Fibroblast of skin of right quadriceps (primary cell): ENCODE measurements around the gene C5.

Experiments
- DNase-seq: peaks from one replicate; pipeline ENCODE4 v3.0.0-alpha.2; 2013

The C5 gene

DNA sequence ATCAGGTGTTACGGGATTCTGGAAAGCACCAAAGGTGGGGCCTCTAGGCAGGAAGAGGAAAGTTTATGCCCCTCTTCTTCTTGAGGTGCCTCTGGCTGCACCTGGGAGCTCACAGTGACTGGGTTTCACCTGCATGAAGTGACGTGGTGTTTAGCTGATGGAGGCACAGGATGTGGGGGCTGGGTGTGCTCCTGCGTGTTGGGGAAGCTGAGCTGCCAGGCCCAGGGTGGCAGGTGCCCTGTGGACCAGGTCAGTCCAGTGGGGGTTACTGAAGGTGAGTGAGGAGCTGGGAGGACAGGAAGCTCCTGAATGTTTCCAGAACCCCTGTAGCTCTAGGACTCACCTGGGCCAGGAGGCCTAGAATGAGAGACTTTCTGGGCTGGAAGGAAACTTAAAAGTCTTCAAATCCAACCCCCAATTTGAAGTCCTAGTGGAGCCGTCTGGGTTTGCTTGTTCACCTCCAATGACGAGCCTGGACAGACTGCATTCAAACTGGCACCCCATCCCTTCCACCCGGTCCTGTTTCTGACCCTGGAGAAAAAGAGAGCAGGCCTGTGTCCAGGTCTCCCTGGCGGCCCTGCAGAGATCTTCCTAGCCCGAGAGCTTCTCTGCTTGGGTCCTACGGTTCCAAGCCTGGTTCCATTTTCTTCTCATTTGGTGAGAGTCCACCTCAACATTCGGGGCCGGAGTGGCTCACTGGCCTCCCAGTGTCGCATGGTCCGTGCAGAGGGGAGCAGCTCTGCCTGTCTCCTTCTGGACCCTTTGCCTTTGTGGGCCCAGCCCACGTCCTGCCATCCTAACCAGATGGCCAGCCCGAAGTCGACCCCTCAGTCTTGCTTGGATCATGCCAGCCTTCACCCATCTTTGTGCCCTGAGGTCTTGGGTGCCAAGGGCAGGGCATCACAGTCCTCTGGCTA, 145.8 kb downstream of the C5 start:
- no peak for DNase-seq

GRCh38 chr9:120902569-120903535, 147.2 kb downstream of the C5 start:
- no peak for DNase-seq
